ENCODE measurements around the gene WTAP.
"Not testable (repeated sequence)": the region's sequence is repeated elsewhere in the genome, so short reads cannot be mapped to it uniquely, and the experiment has no call there.

The WTAP gene

GRCh38 chr6:159726918-159727716 is at the start of gene WTAP:
Gene WTAP, plus strand, starts transcription at chr6:159727506. Its CDS starts 8,760 bp downstream, at chr6:159736266.
- peak; percentile 97 for DNase-seq

- DNase-seq: no peak
Measured at GRCh38 chr6:159677506-159678165, 49.7 kb upstream of the WTAP start.

- no peak for DNase-seq
Measured at GRCh38 chr6:159678574-159678973, 48.7 kb upstream of the WTAP start.

- no peak for DNase-seq
Measured at GRCh38 chr6:159679091-159680077, 47.9 kb upstream of the WTAP start.

- no peak for DNase-seq
Measured at GRCh38 chr6:159680104-159680503, 47.2 kb upstream of the WTAP start.

- DNase-seq: no peak
Measured at GRCh38 chr6:159681191-159681880, 46.0 kb upstream of the WTAP start.

- DNase-seq: no peak
Measured at GRCh38 chr6:159682295-159682694, 45.0 kb upstream of the WTAP start.

GRCh38 chr6:159682810-159683209 is 44.5 kb upstream of the WTAP start:
- no peak for DNase-seq

- DNase-seq: no peak
Measured at GRCh38 chr6:159684013-159684304, 43.3 kb upstream of the WTAP start.

- DNase-seq: no peak
Measured at GRCh38 chr6:159686040-159686439, 41.3 kb upstream of the WTAP start.

GRCh38 chr6:159686703-159687102 is 40.6 kb upstream of the WTAP start:
- DNase-seq: no peak

GRCh38 chr6:159687341-159687740 is 40.0 kb upstream of the WTAP start:
- no peak for DNase-seq

- DNase-seq: no peak
Measured at GRCh38 chr6:159688266-159688905, 38.9 kb upstream of the WTAP start.

- no peak for DNase-seq
Measured at GRCh38 chr6:159689001-159689400, 38.3 kb upstream of the WTAP start.

- DNase-seq: not testable (repeated sequence)
Measured at GRCh38 chr6:159690135-159690534, 37.2 kb upstream of the WTAP start.

GRCh38 chr6:159691133-159691962 is 36.0 kb upstream of the WTAP start:
- DNase-seq: no peak

- no peak for DNase-seq
Measured at GRCh38 chr6:159691963-159692287, 35.4 kb upstream of the WTAP start.

GRCh38 chr6:159692303-159693127 is 34.8 kb upstream of the WTAP start:
- DNase-seq: peak; percentile 62

GRCh38 chr6:159693128-159693893 is 34.0 kb upstream of the WTAP start, which contains the start of gene SOD2:
Gene SOD2, minus strand, starts transcription at chr6:159693241. Its CDS starts 74 bp downstream, at chr6:159693167.
- peak; percentile 92 for DNase-seq

Measured in right forelimb (tissue), 1 donor.